GM12891 (cell line): Measurements from ENCODE around the gene SLIT1.

Experiments used
- POLR2A ChIP-seq: IDR thresholded peaks from 2 replicates; pipeline ENCODE4 v1.6.1; 2011; ENCODE audit warnings: low read depth, low read length, control low read depth
- POLR2AphosphoS5 ChIP-seq: IDR thresholded peaks from 2 replicates; pipeline ENCODE4 v1.6.1; 2011; ENCODE audit warnings: low read depth, low read length, control low read depth
- SPI1 ChIP-seq: IDR thresholded peaks from 2 replicates; pipeline ENCODE4 v1.6.1; 2011; ENCODE audit warnings: low read depth, low read length, control low read depth
- TAF1 ChIP-seq: IDR thresholded peaks from 2 replicates; pipeline ENCODE4 v1.6.1; 2011; ENCODE audit warnings: low read depth, low read length, control low read depth

- TF ChIP-seq POLR2A (no peak), TAF1 (no peak), POLR2AphosphoS5 (no peak), SPI1 (no peak)
Observed at GRCh38 chr10:97067716-97068391, 117.9 kb downstream of the SLIT1 start.
